ENCODE data around the gene TTC28.
"Not testable (repeated sequence)": the region's sequence is repeated elsewhere in the genome, so short reads cannot be mapped to it uniquely, and the experiment has no call there.

DNA sequence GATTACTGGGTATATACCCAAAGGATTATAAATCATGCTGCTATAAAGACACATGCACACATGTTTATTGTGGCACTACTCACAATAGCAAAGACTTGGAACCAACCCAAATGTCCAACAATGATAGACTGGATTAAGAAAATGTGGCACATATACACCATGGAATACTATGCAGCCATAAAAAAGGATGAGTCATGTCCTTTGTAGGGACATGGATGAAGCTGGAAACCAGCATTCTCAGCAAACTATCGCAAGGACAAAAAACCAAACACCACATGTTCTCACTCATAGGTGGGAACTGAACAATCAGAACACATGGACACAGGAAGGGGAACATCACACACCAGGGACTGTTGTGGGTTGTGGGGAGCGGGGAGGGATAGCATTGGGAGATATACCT lies 510.3 kb downstream of the TTC28 start:
- not testable (repeated sequence) for TF ChIP-seq POLR2A, CTCF (IDR thresholded peaks at IDR 0.05)
